K562 (cell line): Measurements from ENCODE around the gene ZNF471. TPM values are rescaled to one million over a fixed set of nuclear protein-coding genes. Genes with fewer than 3 reads are reported as not detected.

Source experiments
- ATAC-seq: fragments of 200-7000 bp; cut with Tn5 transposase; 3 replicates; pipeline ENCODE4 v1.9.1; 2020; ENCODE audit warnings: moderate library complexity
- BruUV-seq: library from RNA; stranded (reverse); fragments of 400-500 nt; replicated peaks from 2 replicates; lab custom pipeline; 2021; lab: Mats Ljungman, UMichigan
- CTCF ChIA-PET: fragments of 300-600 bp; formaldehyde crosslinking; extraction: SDS; loops from one replicate; lab custom pipeline; 2021; ENCODE audit warnings: low intra/inter-chr PET ratio; lab: Yijun Ruan, JAX
- POLR2A ChIA-PET: fragments of 300-600, 350-650 bp; sonication (Branson Sonifier 250); formaldehyde crosslinking; extraction: SDS; loops from one replicate; lab custom pipeline; 2021; ENCODE audit warnings: antibody characterized with exemption, inconsistent platforms; lab: Yijun Ruan, JAX
- DNase-seq, 4 experiments: peaks; one replicate each; pipeline versions ENCODE4 v3.0.0 to v3.0.0-alpha.2; 2011 to 2018; ENCODE audit warnings: low spot score in 3 of 4, mixed read lengths in 3 of 4; ENCODE audit errors: extremely low read depth in 1 of 4
- FAIRE-seq: peaks from 2 replicates; lab custom pipeline; 2011; peaks lifted over from hg19 to GRCh38; lab: Jason Lieb, UNC
- H2AFZ ChIP-seq: 2 replicates; pipeline ENCODE4 v1.6.0; 2011; ENCODE audit warnings: low read depth, low read length, control low read depth, inconsistent platforms
- H3K27ac ChIP-seq: fragments of 200-600 bp; 3 replicates; pipeline ENCODE4 v1.8.0; 2011; ENCODE audit warnings: low read depth, mild to moderate bottlenecking, control low read depth, inconsistent platforms, low read length, moderate library complexity, mixed read lengths; ENCODE audit errors: extremely low read depth
- H3K27me3 ChIP-seq, 2 experiments: fragments of 300-600 bp in 1 of 2; 2 replicates in 1 of 2; 3 replicates in 1 of 2; pipeline versions ENCODE4 v1.6.0 to v1.8.0; 2011; ENCODE audit warnings: inconsistent platforms in 2 of 2, low read length in 2 of 2, mild to moderate bottlenecking in 1 of 2, mixed read lengths in 1 of 2, moderate library complexity in 1 of 2; ENCODE audit not compliant: control insufficient read depth in 2 of 2, insufficient read depth in 2 of 2
- H3K36me3 ChIP-seq: fragments of 300-600 bp; 3 replicates; pipeline ENCODE4 v1.8.0; 2011; ENCODE audit warnings: mild to moderate bottlenecking, low read length, inconsistent platforms; ENCODE audit not compliant: control insufficient read depth, insufficient read depth
- H3K4me1 ChIP-seq, 2 experiments: fragments of 200-600 bp in 1 of 2; replicated peaks in 1 of 2; 2 replicates in 1 of 2; 3 replicates in 1 of 2; pipeline versions ENCODE4 v1.5.1 to v1.8.0; 2011; ENCODE audit warnings: inconsistent platforms in 2 of 2, low read length in 2 of 2, mild to moderate bottlenecking in 1 of 2, mixed read lengths in 1 of 2, moderate library complexity in 1 of 2; ENCODE audit not compliant: control insufficient read depth in 2 of 2, insufficient read depth in 2 of 2
- H3K4me2 ChIP-seq: 2 replicates; pipeline ENCODE4 v1.6.1; 2011; ENCODE audit warnings: low read length, control low read depth, inconsistent platforms, mixed read lengths; ENCODE audit not compliant: insufficient read depth
- H3K4me3 ChIP-seq: fragments of 200-600 bp; sonication (generic), shearing (Covaris generic); 2 replicates; pipeline ENCODE4 v1.5.1; 2016; ENCODE audit warnings: control low read depth, inconsistent platforms
- H3K79me2 ChIP-seq: fragments of 200-600 bp; 3 replicates; pipeline ENCODE4 v1.8.0; 2011; ENCODE audit warnings: low read length, inconsistent platforms; ENCODE audit not compliant: control insufficient read depth, insufficient read depth
- H3K9ac ChIP-seq, 2 experiments: 2 replicates each; pipeline versions ENCODE4 v1.6.0 to v1.6.1; 2011; ENCODE audit warnings: low read depth in 2 of 2, low read length in 2 of 2, control low read depth in 1 of 2, inconsistent platforms in 1 of 2, mild to moderate bottlenecking in 1 of 2, mixed read lengths in 1 of 2; ENCODE audit not compliant: insufficient read depth in 1 of 2
- H3K9me1 ChIP-seq: one replicate; pipeline ENCODE4 v1.6.0; 2011; ENCODE audit warnings: inconsistent platforms, mild to moderate bottlenecking, low read length, moderate library complexity; ENCODE audit not compliant: control insufficient read depth, insufficient read depth
- H3K9me3 ChIP-seq: replicated peaks from 2 replicates; pipeline ENCODE4 v1.5.1; 2011; ENCODE audit warnings: low read depth, low read length, inconsistent platforms; ENCODE audit not compliant: control insufficient read depth, insufficient read depth
- H4K20me1 ChIP-seq: replicated peaks from 2 replicates; pipeline ENCODE4 v1.6.1; 2011; ENCODE audit warnings: low read length, inconsistent platforms, mixed read lengths; ENCODE audit not compliant: control insufficient read depth, insufficient read depth
- GATAD2B ChIP-seq: fragments of 450-650 bp; IDR thresholded peaks from 2 replicates; pipeline ENCODE4 v1.6.1; 2017; ENCODE audit warnings: mild to moderate bottlenecking, borderline replicate concordance
- KLF16 ChIP-seq: IDR thresholded peaks from 2 replicates; pipeline ENCODE4 v1.6.1; 2016; ENCODE audit warnings: antibody characterized with exemption
- NFXL1 ChIP-seq: fragments of 450-650 bp; formaldehyde crosslinking; IDR thresholded peaks from 2 replicates; pipeline ENCODE4 v1.4.0; 2021; ENCODE audit warnings: mild to moderate bottlenecking
- RFX5 ChIP-seq: IDR thresholded peaks from 2 replicates; pipeline ENCODE4 v1.6.1; 2011; ENCODE audit warnings: low read depth, mild to moderate bottlenecking, improper control_type of control experiment, low read length
- XRCC4 ChIP-seq: IDR thresholded peaks from one replicate; pipeline ENCODE4 v1.6.1; 2011; ENCODE audit not compliant: insufficient read depth, insufficient read length; ENCODE audit errors: extremely low read depth
- ZNF584 ChIP-seq: fragments of 200-800 bp; sonication (Bioruptor generic); IDR thresholded peaks from 2 replicates; pipeline ENCODE4 v1.6.1; 2016; ENCODE audit warnings: low read depth, mild to moderate bottlenecking, missing genetic modification characterization, missing compliant biosample characterization
- WGBS: fragments of 100-300 bp; shearing (Covaris generic); methylation state at CpG from one replicate; pipeline ENCODE4 v1.1.6; 2016; ENCODE audit warnings: low coverage, mixed read lengths; ENCODE audit not compliant: insufficient coverage; ENCODE audit errors: missing lambda C conversion rate; 5-methylcytosine and 5-hydroxymethylcytosine counted together
- in situ Hi-C: fragments of 300-500 bp; cut with MboI; formaldehyde crosslinking; loops from 4 replicates; pipeline ENCODE4 v1.15.0; 2018; ENCODE audit warnings: inconsistent platforms, mixed read lengths
- intact Hi-C: fragments of 100-400 bp; cut with micrococcal nuclease; formaldehyde crosslinking; loops from 2 replicates; pipeline ENCODE4 v1.14.2; 2022
- polyA plus RNA-seq, 8 experiments: library from polyadenylated mRNA; depleted of rRNA in 4 of 8; stranded (reverse) in 5 of 8; unstranded in 3 of 8; fragments of >200 nt; fragmentation: Nextera tagmentation in 2 of 8; fragmentation: Illumina TruSeq in 1 of 8; extraction: Ambion mirVana in 2 of 8; extraction: Trizol in 1 of 8; gene quantifications; 2 replicates each; pipeline versions ENCODE4 v1.2.1 to v1.2.3, GENCODE V29; 2011 to 2014; ENCODE audit warnings: inconsistent platforms in 1 of 8, missing spikeins in 1 of 8
- total RNA-seq, 7 experiments: library from RNA; depleted of rRNA in 6 of 7; stranded (reverse); fragments of >200 nt in 6 of 7; fragmentation: Illumina TruSeq in 2 of 7; extraction: Trizol in 2 of 7; gene quantifications; 2 replicates each; pipeline versions ENCODE4 v1.2.1 to v1.2.3, GENCODE V29; 2011 to 2021; ENCODE audit warnings: low replicate concordance in 1 of 7

The ZNF471 gene
- total and polyA plus RNA-seq, 9 of the 15 experiments (the other 6 are each of a cell fraction or from before 2014, with no cell fraction given): not detected

- no peak overlapping the region for H3K9ac ChIP-seq
- POLR2A ChIA-PET: interaction anchor here (0.6 kb wide), 1 partner anchor 145 kb away, joined by 3 read pairs; no protein-coding TSS in a partner anchor
- no peaks in the 10 kb centered on the region for H3K27me3 ChIP-seq
- no TSS peak for BruUV-seq
- no peak overlapping the region for H3K27ac ChIP-seq
- 3% methylated on average over 2 of the region's 2 CpGs for WGBS
- ATAC-seq: no peak
- no peak for FAIRE-seq
- H2AFZ ChIP-seq: no peak overlapping the region
- no peaks in the 10 kb centered on the region for H3K79me2 ChIP-seq
- intact Hi-C loops: no loop called here
- H3K4me1 ChIP-seq: peaks cover 0 to 8% of the 10 kb centered on the region in 2 experiments; a peak in 2 of 5 replicates
- no peaks in the 10 kb centered on the region for H3K36me3 ChIP-seq
- H3K9me1 ChIP-seq: no peaks in the 10 kb centered on the region
- no peak overlapping the region for H3K4me3 ChIP-seq
- no peak for DNase-seq
- H3K4me2 ChIP-seq: no peak overlapping the region
- CTCF ChIA-PET: no interaction called here
- in situ Hi-C loops: no loop called here
- TF ChIP-seq ZNF584 (CRISPR knock-in tag) (peak; percentile 91), NFXL1 (CRISPR knock-in tag) (no peak)
- H3K9me3 ChIP-seq: peaks cover 2% of the 10 kb centered on the region; the same call in 1 of the 2 replicates
- no peaks in the 10 kb centered on the region for H4K20me1 ChIP-seq
Observed at GRCh38 chr19:56562766-56563165, 55.1 kb downstream of the ZNF471 start.

- Histone ChIP-seq H3K27me3 (no peaks in the 10 kb centered on the region), H4K20me1 (no peaks in the 10 kb centered on the region), H3K4me1 (peaks cover 0 to 8% of the 10 kb centered on the region in 2 experiments; a peak in 2 of 5 replicates), H3K9me3 (peaks cover 2% of the 10 kb centered on the region; the same call in 1 of the 2 replicates), H3K36me3 (no peaks in the 10 kb centered on the region), H3K9ac (no peak overlapping the region), H3K4me3 (no peak overlapping the region), H3K27ac (no peak overlapping the region), H3K9me1 (no peaks in the 10 kb centered on the region), H3K79me2 (no peaks in the 10 kb centered on the region), H2AFZ (no peak overlapping the region), H3K4me2 (no peak overlapping the region)
- ChIA-PET CTCF (no interaction called here), POLR2A (no interaction called here)
- ATAC-seq: no peak
- no peak for TF ChIP-seq KLF16
- no peak for TF ChIP-seq GATAD2B
- no peak for TF ChIP-seq RFX5
- TF ChIP-seq XRCC4: no peak
- in situ Hi-C loops (no loop called here), intact Hi-C loops (no loop called here)
- WGBS: 25% methylated on average over 23 of the region's 23 CpGs
- no peak for FAIRE-seq
- BruUV-seq: no TSS peak
- DNase-seq: no peak
Observed at GRCh38 chr19:56566904-56567273, 59.2 kb downstream of the ZNF471 start.
